AG04450 (cell line): Measurements from ENCODE around the gene ZNF669. TPM values are rescaled to one million over a fixed set of nuclear protein-coding genes. Genes with fewer than 3 reads are reported as not detected.

Source experiments
- CTCF ChIA-PET: fragments of 300-600, 350-600 bp; formaldehyde crosslinking; extraction: SDS; loops from one replicate; lab custom pipeline; 2022; ENCODE audit warnings: antibody characterized with exemption, inconsistent platforms; lab: Charles Lee
- POLR2A ChIA-PET: fragments of 350-600 bp; formaldehyde crosslinking; extraction: SDS; loops from one replicate; lab custom pipeline; 2021; ENCODE audit warnings: antibody characterized with exemption, inconsistent platforms; lab: Yijun Ruan, JAX
- DNase-seq: peaks from one replicate; pipeline ENCODE4 v3.0.0-alpha.2; 2011; ENCODE audit warnings: low read depth, low spot score
- H3K27ac ChIP-seq: one replicate; pipeline ENCODE4 v1.5.1; 2012; ENCODE audit warnings: low read depth, low read length, control low read depth
- H3K27me3 ChIP-seq: one replicate; pipeline ENCODE4 v1.6.0; 2012; ENCODE audit warnings: low read length; ENCODE audit not compliant: control insufficient read depth, insufficient read depth
- H3K4me3 ChIP-seq: 2 replicates; pipeline ENCODE4 v1.5.1; 2011; ENCODE audit warnings: mild to moderate bottlenecking, low read depth, low read length, control low read depth
- H3K9me3 ChIP-seq: 2 replicates; pipeline ENCODE4 v1.5.1; 2012; ENCODE audit warnings: low read length; ENCODE audit not compliant: control insufficient read depth, insufficient read depth
- polyA plus RNA-seq: library from polyadenylated mRNA; depleted of rRNA; stranded (reverse); fragments of >200 nt; gene quantifications from 2 replicates; pipeline ENCODE4 v1.2.3, GENCODE V29; 2011
- TF ChIP-seq, protein P1 (sequence below): IDR thresholded peaks from 2 replicates; pipeline ENCODE4 v1.5.1; 2011; ENCODE audit warnings: low read depth, low read length, control low read depth, inconsistent platforms

ZNF669 gene
- polyA plus RNA-seq, 1 experiment = 8.4 TPM

DNA sequence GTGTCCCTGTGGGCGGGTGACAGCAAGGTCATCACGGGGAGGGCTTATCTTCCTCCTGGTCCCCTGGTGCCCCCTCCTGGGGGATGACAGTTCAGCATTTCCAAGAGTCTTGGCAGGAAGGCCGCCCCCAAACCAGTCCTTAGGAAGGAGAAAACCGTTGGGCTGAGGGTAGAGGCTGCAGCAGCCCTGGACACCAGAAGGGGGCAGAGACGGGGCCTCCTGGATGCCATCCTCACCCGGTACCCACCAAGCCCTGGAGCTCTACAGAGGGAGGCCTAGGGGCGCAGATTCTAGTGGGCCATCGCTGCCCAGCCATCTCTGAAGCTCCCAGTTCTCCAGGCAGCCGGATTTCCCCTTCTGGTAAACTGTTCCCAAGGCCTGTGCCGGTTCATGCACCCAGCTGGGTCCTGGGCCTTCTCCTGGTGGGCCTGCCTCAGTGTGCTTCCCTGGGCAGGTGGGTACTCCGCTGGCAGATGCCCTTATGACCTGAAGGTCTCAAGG, 14.8 kb upstream of the ZNF669 start:
- H3K9me3 ChIP-seq = peaks cover 32% of the 10 kb centered on the region
- no peak for DNase-seq
- no peaks in the 10 kb centered on the region for H3K27me3 ChIP-seq
- ChIA-PET POLR2A (no interaction called here), CTCF (no interaction called here)
- H3K4me3 ChIP-seq = no peak overlapping the region
- no peak overlapping the region for H3K27ac ChIP-seq
- TF ChIP-seq, protein P1, sequence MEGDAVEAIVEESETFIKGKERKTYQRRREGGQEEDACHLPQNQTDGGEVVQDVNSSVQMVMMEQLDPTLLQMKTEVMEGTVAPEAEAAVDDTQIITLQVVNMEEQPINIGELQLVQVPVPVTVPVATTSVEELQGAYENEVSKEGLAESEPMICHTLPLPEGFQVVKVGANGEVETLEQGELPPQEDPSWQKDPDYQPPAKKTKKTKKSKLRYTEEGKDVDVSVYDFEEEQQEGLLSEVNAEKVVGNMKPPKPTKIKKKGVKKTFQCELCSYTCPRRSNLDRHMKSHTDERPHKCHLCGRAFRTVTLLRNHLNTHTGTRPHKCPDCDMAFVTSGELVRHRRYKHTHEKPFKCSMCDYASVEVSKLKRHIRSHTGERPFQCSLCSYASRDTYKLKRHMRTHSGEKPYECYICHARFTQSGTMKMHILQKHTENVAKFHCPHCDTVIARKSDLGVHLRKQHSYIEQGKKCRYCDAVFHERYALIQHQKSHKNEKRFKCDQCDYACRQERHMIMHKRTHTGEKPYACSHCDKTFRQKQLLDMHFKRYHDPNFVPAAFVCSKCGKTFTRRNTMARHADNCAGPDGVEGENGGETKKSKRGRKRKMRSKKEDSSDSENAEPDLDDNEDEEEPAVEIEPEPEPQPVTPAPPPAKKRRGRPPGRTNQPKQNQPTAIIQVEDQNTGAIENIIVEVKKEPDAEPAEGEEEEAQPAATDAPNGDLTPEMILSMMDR = 0 out of 2 replicates have a peak, but pooled peaks have one; percentile 2

GRCh38 chr1:247115545-247115944, 11.4 kb upstream of the ZNF669 start:
- POLR2A ChIA-PET = no interaction called here
- H3K27ac ChIP-seq = no peak overlapping the region
- TF ChIP-seq, protein P1 = no peak
- H3K27me3 ChIP-seq = no peaks in the 10 kb centered on the region
- no peak for DNase-seq
- CTCF ChIA-PET = interaction anchor here (0.7 kb wide), 1 partner anchor 332 kb away, joined by 3 read pairs; no protein-coding TSS in a partner anchor
- H3K4me3 ChIP-seq = no peak overlapping the region
- peaks cover 32% of the 10 kb centered on the region for H3K9me3 ChIP-seq

- CTCF ChIA-PET = interaction anchor here (0.7 kb wide), 1 partner anchor 332 kb away, joined by 3 read pairs; no protein-coding TSS in a partner anchor
- H3K9me3 ChIP-seq = peaks cover 30% of the 10 kb centered on the region
- no peaks in the 10 kb centered on the region for H3K27me3 ChIP-seq
- H3K27ac ChIP-seq = no peak overlapping the region
- TF ChIP-seq, protein P1 = no peak
- POLR2A ChIA-PET = no interaction called here
- DNase-seq = no peak
- H3K4me3 ChIP-seq = no peak overlapping the region
These were observed 11.0 kb upstream of the ZNF669 start for GRCh38 chr1:247115141-247115510.

- Histone ChIP-seq H3K9me3 (peaks cover 24% of the 10 kb centered on the region), H3K27ac (no peak overlapping the region), H3K27me3 (no peaks in the 10 kb centered on the region), H3K4me3 (no peak overlapping the region)
- ChIA-PET CTCF (no interaction called here), POLR2A (no interaction called here)
- TF ChIP-seq, protein P1 = no peak
- DNase-seq = no peak
These were observed 10.4 kb upstream of the ZNF669 start for GRCh38 chr1:247114351-247115140.

- TF ChIP-seq, protein P1 = no peak
- CTCF ChIA-PET = no interaction called here
- POLR2A ChIA-PET = no interaction called here
These were observed 9.6 kb upstream of the ZNF669 start for GRCh38 chr1:247113733-247114271.

More at GRCh38 chr1:247113733-247114271, 9.6 kb upstream of the ZNF669 start:
- Histone ChIP-seq H3K27me3 (no peaks in the 10 kb centered on the region), H3K4me3 (no peak overlapping the region), H3K9me3 (peaks cover 16% of the 10 kb centered on the region), H3K27ac (no peak overlapping the region)
- DNase-seq = no peak
